Activated CD4-positive, alpha-beta memory T cell treated with anti-CD3 and anti-CD28 coated beads for 36 hours (primary cell): Measurements from ENCODE around the gene FER. TPM values are rescaled to one million over a fixed set of nuclear protein-coding genes. Genes with fewer than 3 reads are reported as not detected.
"Not testable (repeated sequence)": the region's sequence is repeated elsewhere in the genome, so short reads cannot be mapped to it uniquely, and the experiment has no call there.

Experiments
- CTCF ChIA-PET: fragments of 350-600 bp; sonication (Branson Sonifier 250); formaldehyde crosslinking; loops from one replicate; lab custom pipeline; 2021; ENCODE audit warnings: antibody characterized with exemption, inconsistent platforms; lab: Charles Lee
- POLR2A ChIA-PET: fragments of 350-600 bp; sonication (Branson Sonifier 250); formaldehyde crosslinking; loops from one replicate; lab custom pipeline; 2021; ENCODE audit warnings: antibody characterized with exemption; lab: Charles Lee
- DNase-seq: peaks from one replicate; pipeline ENCODE4 v3.0.0-alpha.2; 2020
- H3K27ac Mint-ChIP-seq: one replicate; pipeline ENCODE4 v1.8.0; 2021; ENCODE audit warnings: mixed read lengths
- H3K27me3 Mint-ChIP-seq: one replicate; pipeline ENCODE4 v1.8.0; 2021; ENCODE audit warnings: mixed read lengths
- H3K36me3 Mint-ChIP-seq: one replicate; pipeline ENCODE4 v1.8.0; 2021; ENCODE audit warnings: mixed read lengths
- H3K4me1 Mint-ChIP-seq: one replicate; pipeline ENCODE4 v1.8.0; 2021; ENCODE audit warnings: low read depth, mixed read lengths
- H3K4me3 Mint-ChIP-seq: one replicate; pipeline ENCODE4 v1.8.0; 2021; ENCODE audit warnings: mild to moderate bottlenecking, mixed read lengths
- H3K9me3 Mint-ChIP-seq: one replicate; pipeline ENCODE4 v1.8.0; 2021; ENCODE audit warnings: mixed read lengths
- intact Hi-C: fragments of 100-400 bp; cut with micrococcal nuclease; formaldehyde crosslinking; loops from one replicate; pipeline ENCODE4 v1.15.1; 2023
- total RNA-seq, 2 experiments: library from RNA; stranded (reverse); gene quantifications; one replicate each; pipeline ENCODE4 v1.2.3, GENCODE V29; 2021

The FER gene
- total RNA-seq = 1 to 10 TPM; 9.1 to 9.5 TPM

DNA sequence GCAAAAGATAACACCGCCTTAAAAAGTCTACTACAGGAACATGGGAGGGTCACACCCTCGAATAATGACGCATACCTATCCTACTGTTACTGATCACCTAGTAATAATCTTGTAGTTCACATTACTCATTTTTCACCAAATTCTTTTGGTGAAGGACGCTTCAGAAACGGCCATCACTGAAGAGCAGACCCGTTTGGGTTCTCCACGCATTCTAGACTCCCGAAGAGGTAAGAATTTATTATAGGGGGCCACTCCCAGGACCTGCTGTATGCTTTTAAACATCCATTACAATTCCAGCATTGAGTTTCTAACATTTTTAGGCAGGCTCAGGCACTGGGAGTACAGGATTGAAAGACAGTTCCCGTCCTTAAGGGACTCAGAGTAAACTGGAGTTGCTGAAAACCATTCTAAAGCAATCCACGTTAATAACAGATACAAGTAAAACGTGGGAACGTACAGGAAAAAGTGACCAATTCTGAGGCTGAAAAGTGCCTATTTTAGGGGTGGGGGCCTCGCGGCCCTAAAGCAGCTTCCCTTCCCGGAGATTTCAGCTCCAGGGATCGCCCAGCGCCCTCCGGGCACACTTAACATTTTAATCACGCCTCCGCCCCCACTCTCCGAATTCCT, at the start of gene FER:
FER (plus strand) TSS at position 124 of the 627 bp plus-strand sequence. CDS start 50,286 bp downstream, outside the sequence.
- Mint-ChIP-seq H3K4me3 (peak within 1 kb of the TSS; percentile 94), H3K4me1 (peaks cover 9% of the 10 kb centered on the region), H3K36me3 (no peaks in the 10 kb centered on the region), H3K9me3 (no peaks in the 10 kb centered on the region), H3K27ac (peak within 1 kb of the TSS; percentile 88), H3K27me3 (peaks cover 3% of the 10 kb centered on the region)
- intact Hi-C loops = loop anchor here (1.0 to 10.0 kb wide), 8 partner anchors 20 to 1337 kb away; partner anchors contain the start of genes FBXL17 and MAN2A1
- ChIA-PET CTCF (interaction anchor here (1.5 kb wide), 1 partner anchor 20 kb away, joined by 4 read pairs; no protein-coding TSS in a partner anchor), POLR2A (interaction anchor here (1.2 to 2.0 kb wide), 2 partner anchors 19 to 366 kb away, joined by 8 to 11 read pairs; partner anchors contain the start of gene FBXL17)
- DNase-seq = peak; percentile 58

DNA sequence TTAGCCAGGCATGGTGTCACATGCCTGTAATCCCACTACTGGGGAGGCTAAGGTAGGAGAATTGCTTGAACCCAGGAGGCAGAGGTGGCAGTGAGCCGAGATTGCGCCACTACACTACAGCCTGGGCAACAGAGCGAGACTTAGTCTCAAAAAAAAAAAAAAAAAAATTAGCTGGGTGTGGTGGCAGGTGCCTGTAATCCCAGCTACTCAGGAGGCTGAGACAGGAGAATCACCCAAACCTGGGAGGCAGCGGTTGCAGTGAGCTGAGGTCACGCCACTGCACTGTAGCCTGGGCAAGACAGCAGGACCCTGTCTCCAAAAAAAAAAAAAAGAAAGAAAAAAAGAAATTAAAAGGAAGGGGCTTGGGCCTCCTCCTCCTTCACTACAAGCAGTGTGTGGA, 47.3 kb upstream of the FER start:
- DNase-seq, H3K4me1 Mint-ChIP-seq, H3K36me3 Mint-ChIP-seq, H3K27ac Mint-ChIP-seq, CTCF ChIA-PET, intact Hi-C loops, H3K27me3 Mint-ChIP-seq, H3K9me3 Mint-ChIP-seq, H3K4me3 Mint-ChIP-seq, POLR2A ChIA-PET: not testable (repeated sequence)

DNA sequence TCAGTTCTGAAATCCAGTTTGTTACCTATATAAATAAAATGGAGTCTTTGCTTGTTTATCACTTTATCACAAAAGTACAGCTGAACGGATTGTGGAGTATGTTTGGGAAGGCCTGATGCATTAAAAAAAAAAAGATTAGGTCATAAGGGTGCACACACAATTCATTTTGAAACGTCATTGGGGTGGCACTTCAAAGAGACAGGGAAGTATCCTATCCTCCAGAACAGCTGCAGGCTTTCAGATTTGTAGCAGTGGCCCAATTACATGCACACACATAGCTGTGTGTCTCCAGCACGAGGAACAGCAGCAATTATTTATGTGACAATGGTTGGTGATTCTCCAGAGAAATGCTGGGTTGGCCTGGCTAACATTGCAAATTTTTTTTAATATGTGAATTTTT, 46.8 kb upstream of the FER start:
- no peak overlapping the region for H3K4me3 Mint-ChIP-seq
- CTCF ChIA-PET = no interaction called here
- POLR2A ChIA-PET = no interaction called here
- no peaks in the 10 kb centered on the region for H3K36me3 Mint-ChIP-seq
- DNase-seq = no peak
- H3K9me3 Mint-ChIP-seq = no peaks in the 10 kb centered on the region
- no peaks in the 10 kb centered on the region for H3K27me3 Mint-ChIP-seq
- intact Hi-C loops = no loop called here
- no peak overlapping the region for H3K27ac Mint-ChIP-seq
- H3K4me1 Mint-ChIP-seq = no peaks in the 10 kb centered on the region

DNA sequence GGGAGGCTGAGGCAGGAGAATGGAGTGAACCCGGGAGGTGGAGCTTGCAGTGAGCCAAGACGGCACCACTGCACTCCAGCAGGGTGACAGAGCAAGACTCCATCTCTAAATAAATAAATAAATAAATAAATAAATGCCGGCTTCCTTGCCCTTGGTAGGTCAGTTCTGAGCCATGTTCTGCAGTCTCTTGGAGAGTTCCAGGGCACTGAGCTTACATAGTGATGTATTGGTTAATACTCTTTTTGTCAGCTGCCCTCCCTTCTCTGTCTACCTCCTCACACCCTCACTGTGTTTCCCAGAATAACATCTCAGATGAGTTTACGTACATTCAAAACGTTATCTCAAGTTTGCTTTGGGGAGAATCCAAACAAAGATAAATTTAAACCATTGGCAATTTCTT, 45.2 kb upstream of the FER start:
- Mint-ChIP-seq H3K27ac (no peak overlapping the region), H3K27me3 (peaks cover 2% of the 10 kb centered on the region), H3K9me3 (no peaks in the 10 kb centered on the region), H3K4me1 (no peaks in the 10 kb centered on the region), H3K4me3 (no peak overlapping the region), H3K36me3 (no peaks in the 10 kb centered on the region)
- intact Hi-C loops = no loop called here
- ChIA-PET POLR2A (no interaction called here), CTCF (no interaction called here)
- DNase-seq = no peak

DNA sequence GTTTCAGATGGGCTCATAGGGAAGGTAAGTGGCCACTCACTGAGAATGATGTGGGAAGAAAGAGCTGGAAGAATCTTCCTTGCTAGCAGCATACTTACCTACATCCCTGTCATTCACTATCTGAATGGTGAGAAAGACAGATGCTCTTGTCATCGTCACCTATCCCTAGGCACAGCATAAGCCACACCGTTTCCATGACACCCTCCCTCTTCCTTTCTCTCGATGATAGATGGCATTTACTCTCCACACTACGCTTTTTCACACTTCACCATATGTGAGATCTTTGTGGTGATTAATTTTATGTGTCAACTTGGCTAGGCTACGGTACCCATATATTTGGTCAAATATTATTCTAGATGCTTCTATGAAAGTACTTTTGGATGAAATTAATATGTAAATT, 44.4 kb upstream of the FER start:
- Mint-ChIP-seq H3K27ac (no peak overlapping the region), H3K4me3 (no peak overlapping the region), H3K9me3 (no peaks in the 10 kb centered on the region), H3K27me3 (peaks cover 2% of the 10 kb centered on the region), H3K36me3 (no peaks in the 10 kb centered on the region), H3K4me1 (no peaks in the 10 kb centered on the region)
- intact Hi-C loops = no loop called here
- ChIA-PET POLR2A (no interaction called here), CTCF (no interaction called here)
- DNase-seq = no peak

DNA sequence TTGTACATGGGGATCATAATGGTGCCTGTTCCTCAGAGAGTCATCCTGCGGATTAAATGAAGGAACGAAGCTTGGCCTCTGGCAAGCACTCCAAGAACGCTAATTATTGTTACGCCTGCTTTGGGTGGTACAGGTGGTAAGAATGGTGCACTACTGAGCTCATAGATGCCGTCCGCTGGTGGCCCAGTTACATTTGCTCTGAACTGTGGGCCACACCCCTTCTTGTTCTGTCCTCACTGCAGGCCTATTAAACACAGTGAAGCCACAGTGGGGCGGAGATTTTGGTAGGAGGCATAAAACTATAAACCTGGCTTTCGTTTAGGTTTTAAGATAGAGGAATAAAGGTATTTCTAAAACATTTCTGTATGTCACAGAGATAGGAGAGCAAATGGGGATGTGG, 40.6 kb upstream of the FER start:
- ChIA-PET CTCF (no interaction called here), POLR2A (no interaction called here)
- Mint-ChIP-seq H3K36me3 (no peaks in the 10 kb centered on the region), H3K4me1 (no peaks in the 10 kb centered on the region), H3K4me3 (no peak overlapping the region), H3K27ac (no peak overlapping the region), H3K27me3 (peaks cover 4% of the 10 kb centered on the region), H3K9me3 (no peaks in the 10 kb centered on the region)
- intact Hi-C loops = no loop called here
- no peak for DNase-seq

DNA sequence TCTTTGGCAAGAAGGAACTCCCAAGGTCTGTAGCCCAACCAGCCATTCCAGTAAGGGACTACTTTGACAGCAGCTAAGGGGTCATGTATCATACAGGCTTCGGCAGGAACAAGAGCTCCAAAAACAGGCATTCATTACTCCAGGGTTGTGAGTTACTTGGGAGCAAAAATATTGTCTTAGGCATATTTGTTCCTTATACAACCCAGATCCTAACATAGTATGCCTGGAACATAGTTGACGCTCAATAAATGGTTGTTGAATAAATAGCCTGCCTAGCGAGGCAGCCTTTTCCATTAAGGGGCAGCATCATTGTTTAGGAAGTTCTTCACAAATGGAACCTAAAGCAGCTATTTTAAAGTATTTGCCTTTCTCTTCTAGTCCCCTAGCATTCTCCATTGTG, 35.8 kb upstream of the FER start:
- intact Hi-C loops = no loop called here
- Mint-ChIP-seq H3K27me3 (peaks cover 8% of the 10 kb centered on the region), H3K4me3 (no peak overlapping the region), H3K9me3 (no peaks in the 10 kb centered on the region), H3K27ac (no peak overlapping the region), H3K4me1 (no peaks in the 10 kb centered on the region), H3K36me3 (no peaks in the 10 kb centered on the region)
- ChIA-PET POLR2A (no interaction called here), CTCF (interaction anchor here (0.6 kb wide), 1 partner anchor 424 kb away, joined by 3 read pairs; no protein-coding TSS in a partner anchor)
- DNase-seq = no peak

DNA sequence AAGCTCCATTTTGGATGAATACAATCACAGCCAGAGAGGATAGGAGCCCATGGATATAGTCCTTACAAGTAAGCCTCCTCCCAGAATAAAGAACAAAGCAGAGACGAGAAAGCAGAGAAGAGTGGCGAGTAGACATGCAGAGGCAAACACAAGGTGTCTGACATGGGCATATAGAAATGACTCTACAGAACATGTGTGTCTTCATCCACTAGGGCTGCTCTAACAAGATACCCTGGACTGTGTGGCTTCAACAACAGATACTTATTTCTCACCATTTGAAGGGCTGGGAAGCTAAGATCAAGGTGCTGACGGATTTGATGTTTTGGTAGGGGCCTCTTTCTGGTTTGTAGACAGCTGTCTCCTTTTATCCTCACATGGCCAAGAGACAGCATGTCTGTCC, 32.3 kb upstream of the FER start:
- POLR2A ChIA-PET = no interaction called here
- CTCF ChIA-PET = no interaction called here
- Mint-ChIP-seq H3K9me3 (no peaks in the 10 kb centered on the region), H3K4me1 (peaks cover 3% of the 10 kb centered on the region), H3K27ac (no peak overlapping the region), H3K4me3 (no peak overlapping the region), H3K27me3 (peaks cover 11% of the 10 kb centered on the region), H3K36me3 (no peaks in the 10 kb centered on the region)
- DNase-seq = no peak
- intact Hi-C loops = no loop called here

DNA sequence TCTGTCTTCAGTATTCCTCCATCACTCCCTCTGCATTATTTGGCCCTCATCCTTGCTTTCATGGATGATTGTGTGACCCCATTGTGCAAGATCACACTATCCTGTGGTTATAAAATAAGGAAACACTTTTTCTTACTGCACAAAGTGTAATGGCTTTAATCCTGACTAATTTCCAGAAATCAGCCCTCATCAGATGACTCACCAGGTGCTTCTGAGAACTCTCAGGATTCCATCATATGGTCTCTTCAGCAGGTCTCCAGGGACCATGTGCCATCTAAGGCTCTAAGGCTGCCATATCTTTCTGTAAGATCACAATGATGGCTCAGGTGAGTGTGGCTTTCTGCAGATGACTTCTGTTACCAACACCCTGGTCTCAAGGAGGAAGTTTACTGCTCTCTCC, 27.3 kb upstream of the FER start:
- Mint-ChIP-seq H3K9me3 (no peaks in the 10 kb centered on the region), H3K4me3 (no peak overlapping the region), H3K4me1 (peaks cover 3% of the 10 kb centered on the region), H3K27ac (no peak overlapping the region), H3K36me3 (no peaks in the 10 kb centered on the region), H3K27me3 (peaks cover 9% of the 10 kb centered on the region)
- POLR2A ChIA-PET = no interaction called here
- intact Hi-C loops = no loop called here
- DNase-seq = no peak
- CTCF ChIA-PET = no interaction called here

DNA sequence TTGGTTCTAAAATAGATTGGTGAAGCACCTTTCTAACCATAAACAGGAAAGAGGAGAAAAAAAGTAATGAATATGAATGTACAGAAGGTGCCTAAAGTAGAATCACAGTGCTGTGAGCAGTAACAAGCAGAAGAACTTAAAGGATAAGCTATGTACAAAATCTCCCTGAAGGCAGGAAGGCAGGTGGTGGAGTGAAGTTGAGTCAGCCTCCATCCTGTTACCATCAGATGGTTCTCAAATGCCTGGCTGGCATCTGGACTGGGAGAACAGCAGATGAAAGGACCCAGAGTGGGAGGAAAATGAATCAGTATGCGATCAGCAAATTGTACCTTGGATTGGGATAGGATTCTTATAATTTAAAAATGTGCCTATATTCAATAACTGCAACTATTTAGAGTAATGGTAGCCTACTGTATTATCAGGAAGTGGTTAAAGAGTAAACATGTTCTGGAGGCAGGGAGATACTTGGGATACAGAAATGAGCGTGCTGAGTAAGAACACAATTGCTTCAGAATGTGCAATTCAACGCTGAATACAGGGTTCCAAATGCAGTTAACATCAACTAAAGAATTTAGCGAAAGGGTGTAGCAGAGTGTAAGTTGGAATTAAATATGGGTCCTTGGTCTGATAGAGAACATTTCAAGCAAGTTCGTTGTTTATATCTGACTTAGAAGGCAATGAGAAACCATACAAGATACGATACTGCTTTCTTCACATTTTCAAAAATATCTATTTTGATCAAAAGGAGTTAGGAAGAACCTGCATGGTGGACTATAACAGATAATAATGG, 21.1 kb upstream of the FER start:
- Mint-ChIP-seq H3K4me1 (peaks cover 23% of the 10 kb centered on the region), H3K27ac (no peak overlapping the region), H3K9me3 (no peaks in the 10 kb centered on the region), H3K4me3 (no peak overlapping the region), H3K36me3 (no peaks in the 10 kb centered on the region), H3K27me3 (peaks cover 30% of the 10 kb centered on the region)
- ChIA-PET CTCF (no interaction called here), POLR2A (no interaction called here)
- DNase-seq = no peak
- intact Hi-C loops = no loop called here

DNA sequence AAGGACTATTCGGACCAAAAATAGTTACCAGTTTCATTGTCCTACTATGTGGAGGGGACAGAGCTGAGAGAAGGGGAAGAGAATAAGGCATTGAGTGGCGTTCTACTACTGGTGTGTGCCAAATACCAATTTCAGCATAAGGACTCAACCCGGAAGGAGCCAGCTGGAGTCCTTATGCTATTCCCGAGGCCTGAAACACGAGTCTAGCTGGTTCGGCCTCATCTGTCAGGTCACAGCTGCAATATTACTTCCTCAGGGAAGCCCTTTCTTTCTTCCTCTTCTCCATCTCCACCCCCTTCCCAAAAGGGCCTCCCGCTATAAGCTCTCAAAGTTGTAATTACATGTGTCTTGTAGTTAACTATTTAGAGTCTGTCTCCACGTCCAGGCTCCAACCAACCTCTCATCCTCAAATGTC, 20.5 kb upstream of the FER start:
- no peak for DNase-seq
- no peak overlapping the region for H3K27ac Mint-ChIP-seq
- H3K4me1 Mint-ChIP-seq = peaks cover 23% of the 10 kb centered on the region
- CTCF ChIA-PET = interaction anchor here (1.4 kb wide), 1 partner anchor 20 kb away, joined by 4 read pairs; the partner anchor contains the start of gene FER
- H3K4me3 Mint-ChIP-seq = peak overlapping the region; percentile 64
- no peaks in the 10 kb centered on the region for H3K36me3 Mint-ChIP-seq
- H3K27me3 Mint-ChIP-seq = peaks cover 29% of the 10 kb centered on the region
- intact Hi-C loops = no loop called here
- POLR2A ChIA-PET = interaction anchor here (1.2 to 2.9 kb wide), 2 partner anchors 21 to 38 kb away, joined by 4 to 11 read pairs; partner anchors contain the start of gene FER
- H3K9me3 Mint-ChIP-seq = no peaks in the 10 kb centered on the region
